Hepatocyte (in vitro differentiated cells): ENCODE data around the gene TPM3.
"Not testable (repeated sequence)": the region's sequence is repeated elsewhere in the genome, so short reads cannot be mapped to it uniquely, and the experiment has no call there.

Source experiments
- EZH2 ChIP-seq: fragments of 200-600 bp; sonication (generic); IDR thresholded peaks from 2 replicates; pipeline ENCODE4 v1.6.1; 2016; ENCODE audit warnings: antibody characterized with exemption, mild to moderate bottlenecking, borderline replicate concordance
- TF ChIP-seq, protein P1 (sequence below): fragments of 200-600 bp; sonication (generic); IDR thresholded peaks from 2 replicates; pipeline ENCODE4 v1.5.1; 2016; ENCODE audit warnings: antibody characterized with exemption, mild to moderate bottlenecking; ENCODE audit not compliant: poor library complexity

- TF ChIP-seq, protein P1, sequence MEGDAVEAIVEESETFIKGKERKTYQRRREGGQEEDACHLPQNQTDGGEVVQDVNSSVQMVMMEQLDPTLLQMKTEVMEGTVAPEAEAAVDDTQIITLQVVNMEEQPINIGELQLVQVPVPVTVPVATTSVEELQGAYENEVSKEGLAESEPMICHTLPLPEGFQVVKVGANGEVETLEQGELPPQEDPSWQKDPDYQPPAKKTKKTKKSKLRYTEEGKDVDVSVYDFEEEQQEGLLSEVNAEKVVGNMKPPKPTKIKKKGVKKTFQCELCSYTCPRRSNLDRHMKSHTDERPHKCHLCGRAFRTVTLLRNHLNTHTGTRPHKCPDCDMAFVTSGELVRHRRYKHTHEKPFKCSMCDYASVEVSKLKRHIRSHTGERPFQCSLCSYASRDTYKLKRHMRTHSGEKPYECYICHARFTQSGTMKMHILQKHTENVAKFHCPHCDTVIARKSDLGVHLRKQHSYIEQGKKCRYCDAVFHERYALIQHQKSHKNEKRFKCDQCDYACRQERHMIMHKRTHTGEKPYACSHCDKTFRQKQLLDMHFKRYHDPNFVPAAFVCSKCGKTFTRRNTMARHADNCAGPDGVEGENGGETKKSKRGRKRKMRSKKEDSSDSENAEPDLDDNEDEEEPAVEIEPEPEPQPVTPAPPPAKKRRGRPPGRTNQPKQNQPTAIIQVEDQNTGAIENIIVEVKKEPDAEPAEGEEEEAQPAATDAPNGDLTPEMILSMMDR, result not testable (repeated sequence)
- not testable (repeated sequence) for TF ChIP-seq EZH2
Measured at GRCh38 chr1:154231112-154231511, 39.2 kb upstream of the TPM3 start.
